Measurements from ENCODE around the gene NME4.

The NME4 gene

GRCh38 chr16:364595-365491 is 32.2 kb upstream of the NME4 start:
- no peak for TF ChIP-seq CTCF (IDR thresholded peaks at IDR 0.05; ENCODE audit: control insufficient read depth, extremely low read depth, insufficient read depth)
- no peak overlapping the region for H3K4me3 ChIP-seq (ENCODE audit: low read depth, low read length)
- DNase-seq (ENCODE audit: low read depth), result no peak

DNA sequence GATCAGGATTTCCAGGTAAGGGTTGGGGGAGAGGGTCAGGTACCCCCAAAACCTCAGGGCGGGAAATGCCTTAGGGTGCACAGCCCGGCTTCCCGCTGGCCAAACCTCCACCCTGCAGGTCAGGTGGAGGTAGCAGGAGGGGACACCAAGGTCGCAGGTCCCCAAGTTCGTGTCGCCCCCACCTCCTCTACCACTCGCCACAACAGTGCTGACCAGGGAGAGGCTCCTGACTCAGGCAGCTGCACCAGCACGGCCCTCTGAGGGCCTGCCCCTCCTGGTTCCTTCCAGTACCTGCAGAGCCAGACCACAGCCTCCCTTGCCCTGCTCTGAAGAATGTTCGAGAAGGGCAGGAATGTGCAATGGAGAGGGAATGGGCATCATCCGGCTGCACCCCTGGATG is 30.5 kb upstream of the NME4 start:
- no peak overlapping the region for H3K4me3 ChIP-seq (ENCODE audit: low read depth, low read length)
- no peak for DNase-seq (ENCODE audit: low read depth)
- no peak for TF ChIP-seq CTCF (IDR thresholded peaks at IDR 0.05; ENCODE audit: control insufficient read depth, extremely low read depth, insufficient read depth)

GRCh38 chr16:367333-367903 is 29.6 kb upstream of the NME4 start:
- no peak overlapping the region for H3K4me3 ChIP-seq (ENCODE audit: low read depth, low read length)
- TF ChIP-seq CTCF (IDR thresholded peaks at IDR 0.05; ENCODE audit: control insufficient read depth, extremely low read depth, insufficient read depth), result no peak
- DNase-seq (ENCODE audit: low read depth), result no peak

GRCh38 chr16:368388-369158 is 28.4 kb upstream of the NME4 start:
- no peak for TF ChIP-seq CTCF (IDR thresholded peaks at IDR 0.05; ENCODE audit: control insufficient read depth, extremely low read depth, insufficient read depth)
- no peak for DNase-seq (ENCODE audit: low read depth)
- H3K4me3 ChIP-seq (ENCODE audit: low read depth, low read length), result no peak overlapping the region

DNA sequence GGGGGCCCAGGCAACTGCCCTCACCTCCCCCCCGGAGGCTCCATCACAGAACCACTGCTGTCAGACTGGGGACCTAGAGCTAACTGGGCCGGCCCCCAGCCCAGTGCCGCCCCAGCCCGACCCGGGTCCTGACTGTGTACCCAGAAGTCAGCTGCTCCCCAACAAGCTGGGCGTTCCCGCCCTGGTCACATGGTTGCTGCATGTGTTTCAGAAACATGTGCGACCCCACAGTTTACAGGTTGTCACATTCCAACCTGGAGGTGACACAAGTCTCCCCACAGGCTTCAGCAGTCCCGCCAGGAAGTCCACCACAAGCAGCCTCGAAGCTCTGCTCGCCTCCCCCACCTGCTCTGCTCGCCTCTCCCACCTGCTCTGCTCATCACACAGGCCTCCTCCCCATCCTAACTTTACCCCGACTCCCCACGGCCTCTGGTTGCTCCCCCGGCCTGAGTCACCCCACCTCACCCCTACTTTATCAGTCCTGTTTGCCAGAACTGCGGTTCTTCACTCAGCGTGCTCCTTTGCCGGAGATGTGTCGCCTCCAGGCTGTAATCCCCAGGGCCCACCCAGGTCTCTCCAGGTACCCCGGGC is 27.6 kb upstream of the NME4 start:
- peak overlapping the region; percentile 47 for H3K4me3 ChIP-seq (ENCODE audit: low read depth, low read length)
- no peak for DNase-seq (ENCODE audit: low read depth)
- no peak for TF ChIP-seq CTCF (IDR thresholded peaks at IDR 0.05; ENCODE audit: control insufficient read depth, extremely low read depth, insufficient read depth)

DNA sequence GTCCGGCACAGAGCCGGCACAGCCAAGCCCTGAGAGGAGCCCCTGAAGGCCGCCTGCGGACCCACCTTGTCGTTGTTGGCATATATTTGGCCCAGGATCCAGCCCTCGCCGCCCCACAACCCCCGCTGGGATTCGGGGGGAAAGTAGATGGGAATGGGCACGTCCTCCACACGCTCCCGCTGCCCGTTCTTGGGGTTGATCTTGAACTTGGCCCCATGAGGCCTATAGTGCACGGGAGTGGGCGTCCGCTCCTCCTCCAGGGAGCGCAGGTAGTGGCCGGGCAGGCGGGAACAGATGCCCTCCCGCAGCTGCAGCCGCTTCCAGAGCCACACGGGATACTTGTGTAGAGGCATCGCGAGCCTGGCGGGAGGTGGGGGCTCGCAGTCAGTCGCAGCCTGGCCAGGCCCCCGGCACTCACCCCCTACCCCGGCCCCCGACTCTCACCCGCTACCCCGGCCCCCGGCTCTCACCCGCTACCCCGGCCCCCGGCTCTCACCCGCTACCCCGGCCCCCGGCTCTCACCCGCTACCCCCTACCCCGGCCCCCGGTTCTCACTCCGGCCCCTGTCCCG is 27.0 kb upstream of the NME4 start:
- DNase-seq (ENCODE audit: low read depth), result no peak
- peak overlapping the region; percentile 47 for H3K4me3 ChIP-seq (ENCODE audit: low read depth, low read length)
- no peak for TF ChIP-seq CTCF (IDR thresholded peaks at IDR 0.05; ENCODE audit: control insufficient read depth, extremely low read depth, insufficient read depth)
